GM19035 (cell line): ENCODE measurements around the gene FBXW4.

Source experiments
- ATAC-seq: cut with Tn5 transposase; IDR thresholded peaks from one replicate; pipeline ENCODE4 v1.9.1; 2021; ENCODE audit not compliant: unreplicated experiment

Gene FBXW4

DNA sequence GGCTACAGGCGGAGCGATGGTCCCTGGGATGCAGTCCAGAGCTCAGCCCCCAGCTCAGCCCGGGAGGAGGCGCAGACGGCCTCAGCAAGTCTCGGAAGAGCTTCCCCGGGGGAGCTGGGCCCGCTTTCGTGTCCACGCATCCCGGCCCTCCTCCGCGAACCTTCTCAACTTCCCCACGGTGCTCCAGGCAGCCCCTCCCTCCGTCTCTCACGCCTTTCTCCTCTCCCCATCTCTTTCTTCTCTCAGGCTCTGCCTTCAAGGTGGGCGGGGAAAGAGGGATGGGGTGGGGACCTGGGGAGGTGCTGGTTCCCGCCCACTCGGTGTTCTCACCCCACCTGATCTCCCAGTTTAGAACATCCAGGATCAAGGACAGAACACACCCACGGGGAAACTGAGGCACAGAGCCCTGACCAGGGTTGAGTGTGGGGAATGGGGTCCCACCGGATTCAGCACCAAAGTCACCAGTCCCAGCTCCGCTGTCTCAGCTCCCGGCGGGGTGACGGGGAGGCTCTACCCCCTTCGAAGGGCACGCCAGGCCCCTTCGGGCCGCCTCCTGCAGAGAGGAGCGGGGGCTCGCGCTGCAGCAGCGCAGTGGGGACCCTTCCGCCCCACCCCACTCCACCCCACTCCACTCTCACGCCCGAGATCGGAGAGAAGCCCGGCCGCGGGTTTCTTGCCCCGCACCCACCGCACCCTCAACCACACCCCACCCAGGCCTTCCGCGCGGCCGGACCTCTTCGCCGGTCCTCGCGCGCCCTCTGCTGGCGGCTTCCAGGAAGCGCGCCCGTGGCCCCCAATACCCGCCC is 125.1 kb downstream of the FBXW4 start:
- peak; percentile 63 for ATAC-seq

DNA sequence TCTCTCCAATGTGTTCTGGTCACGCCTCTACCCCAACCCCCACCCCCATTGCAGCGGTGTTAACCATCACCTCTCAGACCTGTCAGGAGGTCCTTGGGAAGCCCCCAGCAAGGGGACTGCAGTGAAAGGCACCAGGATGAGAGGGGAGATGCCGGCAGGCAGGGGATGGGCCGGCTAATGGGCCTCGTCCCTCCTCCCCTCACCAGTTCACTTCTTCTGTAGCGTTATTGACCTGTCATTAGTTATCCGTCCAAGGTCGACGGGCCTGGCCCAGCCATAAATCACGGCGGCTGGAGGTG is 125.7 kb downstream of the FBXW4 start:
- ATAC-seq: no peak

DNA sequence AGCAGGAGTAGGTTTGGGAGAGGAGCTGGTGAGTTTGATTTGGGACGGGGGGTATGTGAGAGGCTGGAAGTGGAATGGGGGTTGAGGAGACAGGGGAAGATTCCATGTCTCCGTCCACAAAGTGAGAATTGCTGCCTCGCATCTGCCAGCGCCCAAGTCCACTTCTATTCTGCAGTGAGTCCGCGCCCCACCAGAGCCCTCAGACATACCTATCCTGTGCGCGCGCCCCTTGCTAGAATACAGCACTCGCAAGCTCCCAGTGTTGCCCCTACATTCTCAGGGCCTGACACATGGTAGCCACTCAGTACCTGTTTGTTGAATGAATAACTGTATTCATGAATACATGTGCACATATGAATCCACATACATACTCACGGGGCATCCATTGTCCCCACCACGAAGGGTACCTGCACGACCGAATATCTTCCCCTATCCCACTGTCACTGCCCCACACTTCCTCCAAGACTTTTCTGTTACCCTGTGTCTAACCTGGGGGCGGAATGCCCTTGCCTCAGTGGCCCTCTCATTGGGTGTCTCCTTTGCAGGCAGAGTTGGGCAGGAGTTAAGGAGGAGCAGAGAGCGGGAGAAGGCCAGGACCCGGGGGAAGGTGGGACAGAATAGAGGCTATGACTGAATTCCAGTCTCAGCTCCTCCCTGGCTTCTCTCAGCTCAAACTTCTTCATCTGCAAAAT is 126.8 kb downstream of the FBXW4 start:
- ATAC-seq: no peak

DNA sequence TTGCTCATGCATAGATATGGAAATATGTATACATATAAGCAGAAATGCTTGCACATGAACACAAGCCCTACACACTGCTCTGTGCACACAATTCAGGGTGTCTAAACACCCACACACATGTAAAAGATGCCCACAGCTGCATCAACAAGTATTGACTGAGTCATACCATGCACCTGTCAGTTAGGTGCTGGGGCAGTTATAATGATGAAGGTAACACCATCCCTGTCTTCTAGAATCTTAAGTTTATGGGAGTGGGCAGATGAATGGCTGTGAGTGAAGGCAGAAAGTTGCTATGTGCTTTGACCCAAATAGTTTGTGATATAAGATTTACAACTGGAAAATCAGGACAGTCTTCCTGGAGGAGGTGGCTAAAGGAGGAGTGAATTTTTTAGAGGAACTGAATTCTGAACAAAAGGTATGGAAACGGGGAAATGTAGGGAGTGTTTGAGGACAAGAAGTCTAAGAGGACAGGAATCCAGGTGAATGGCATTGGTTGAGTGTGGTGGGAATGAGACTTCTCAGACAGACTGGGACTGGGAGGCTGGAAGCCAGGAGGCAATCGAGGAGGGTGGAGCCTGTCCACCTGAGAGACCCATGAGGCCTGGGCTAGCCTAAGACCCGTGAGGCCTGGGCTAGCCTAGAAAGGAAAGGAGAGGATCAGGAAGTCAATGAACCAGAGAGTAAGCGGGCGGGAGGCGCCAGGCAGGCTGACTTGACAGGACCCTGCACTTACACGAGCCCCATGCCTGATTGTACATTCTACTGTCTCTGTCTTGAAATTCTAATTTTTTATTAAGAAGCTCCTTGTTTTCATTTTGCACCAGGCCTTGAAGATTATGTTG is 127.6 kb downstream of the FBXW4 start:
- ATAC-seq: no peak

DNA sequence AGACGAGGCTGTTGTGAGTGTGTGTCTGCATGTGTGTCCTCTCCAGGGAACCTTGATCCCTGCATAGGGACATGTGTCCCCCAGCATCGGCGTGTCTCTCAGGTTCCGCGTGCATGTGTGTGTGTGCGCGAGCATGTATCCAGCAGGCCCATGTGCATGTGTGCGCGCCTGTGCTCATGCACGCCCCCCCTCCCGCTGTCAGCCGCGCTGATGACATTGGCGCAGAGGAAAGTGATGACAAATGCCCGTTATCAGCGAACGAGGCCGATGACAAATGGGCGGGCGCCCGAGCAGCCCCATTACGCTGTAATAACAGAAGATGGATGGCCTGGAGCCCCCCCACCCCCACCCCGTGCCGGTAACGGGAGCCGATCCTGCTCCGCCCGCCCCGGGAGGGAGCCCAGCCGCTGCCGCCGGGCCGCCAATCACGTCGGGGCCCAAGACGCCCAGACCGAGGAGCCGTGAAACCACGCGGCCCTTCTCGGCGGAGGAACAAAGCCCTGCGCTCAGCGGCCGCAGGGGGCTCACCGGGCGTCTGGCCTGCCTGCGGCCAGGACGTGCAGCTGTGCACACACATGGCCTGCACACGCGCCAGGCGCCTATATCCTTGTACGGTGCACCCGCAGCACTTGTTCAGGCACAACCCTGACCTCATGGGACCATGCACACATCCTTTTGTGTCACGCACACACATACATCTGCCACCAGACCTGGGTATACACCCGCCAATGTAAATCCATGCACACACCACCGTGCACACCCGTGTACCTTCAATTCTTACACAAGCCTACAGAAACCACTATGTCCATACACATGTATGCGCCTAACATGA is 128.4 kb downstream of the FBXW4 start:
- no peak for ATAC-seq

DNA sequence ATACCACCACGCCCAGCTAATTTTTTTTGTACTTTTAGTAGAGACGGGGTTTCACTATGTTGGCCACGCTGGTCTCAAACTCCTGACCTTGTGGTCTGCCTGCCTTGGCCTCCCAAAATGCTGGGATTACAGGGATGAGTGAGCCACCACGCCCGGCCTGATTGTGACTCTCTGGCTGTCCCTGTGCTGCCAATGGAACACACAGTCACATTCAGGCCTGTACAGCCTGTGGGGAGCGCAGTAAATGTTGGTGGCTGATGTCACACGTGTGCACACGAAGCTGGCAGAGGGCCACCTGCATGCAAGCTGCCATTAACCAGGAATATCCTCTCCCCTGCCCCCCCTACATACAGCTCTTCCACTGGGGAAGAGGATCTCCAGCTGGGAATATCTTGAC is 129.0 kb downstream of the FBXW4 start:
- no peak for ATAC-seq

DNA sequence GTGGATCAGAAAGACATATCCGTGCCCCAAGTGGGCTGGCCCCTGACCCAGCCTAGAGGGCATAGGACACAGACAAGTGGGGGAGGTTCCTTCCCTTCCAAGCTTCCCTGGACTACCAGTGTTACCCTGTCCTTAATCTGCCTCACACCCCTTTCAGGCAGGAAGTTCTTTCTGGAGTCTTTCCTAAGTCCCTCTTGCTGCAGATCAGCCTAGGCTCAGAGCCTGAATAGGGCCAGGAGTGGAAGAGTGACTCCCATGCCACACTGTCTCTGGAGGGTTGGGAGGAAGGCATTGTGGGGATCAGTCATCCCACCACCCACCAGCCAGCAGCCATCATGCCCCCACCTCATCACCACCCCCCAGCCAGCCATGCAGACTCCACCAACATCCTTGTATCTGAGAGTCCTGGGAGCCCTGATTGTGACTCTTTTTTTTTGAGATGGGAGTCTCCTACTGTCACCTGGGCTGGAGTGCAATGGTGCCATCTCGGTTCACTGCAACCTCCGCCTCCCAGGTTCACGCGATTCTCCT is 129.5 kb downstream of the FBXW4 start:
- no peak for ATAC-seq

DNA sequence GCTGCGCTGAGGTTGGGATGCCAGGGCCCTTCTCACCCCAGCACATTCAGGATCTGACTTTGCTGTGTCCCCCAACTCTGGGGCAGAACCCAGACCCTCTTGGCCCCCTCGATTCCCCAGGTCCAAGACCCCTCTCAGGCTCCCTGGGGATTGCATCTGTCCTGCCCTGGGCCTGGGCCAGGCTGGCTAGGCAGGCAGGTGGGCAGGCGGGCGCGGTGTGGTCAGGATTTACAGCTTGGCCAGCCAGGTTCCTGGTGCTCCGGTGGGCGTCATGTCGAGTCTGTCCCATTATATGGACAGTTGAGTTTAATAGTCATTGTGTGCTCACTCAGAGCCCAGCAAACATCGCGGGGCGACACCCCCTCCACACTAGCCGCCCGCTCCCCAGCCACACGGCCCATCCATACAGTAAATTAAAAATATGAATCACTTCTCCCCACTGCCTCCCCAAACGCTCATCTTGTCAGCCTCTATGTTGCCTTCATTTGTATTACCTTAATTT is 130.4 kb downstream of the FBXW4 start:
- no peak for ATAC-seq

DNA sequence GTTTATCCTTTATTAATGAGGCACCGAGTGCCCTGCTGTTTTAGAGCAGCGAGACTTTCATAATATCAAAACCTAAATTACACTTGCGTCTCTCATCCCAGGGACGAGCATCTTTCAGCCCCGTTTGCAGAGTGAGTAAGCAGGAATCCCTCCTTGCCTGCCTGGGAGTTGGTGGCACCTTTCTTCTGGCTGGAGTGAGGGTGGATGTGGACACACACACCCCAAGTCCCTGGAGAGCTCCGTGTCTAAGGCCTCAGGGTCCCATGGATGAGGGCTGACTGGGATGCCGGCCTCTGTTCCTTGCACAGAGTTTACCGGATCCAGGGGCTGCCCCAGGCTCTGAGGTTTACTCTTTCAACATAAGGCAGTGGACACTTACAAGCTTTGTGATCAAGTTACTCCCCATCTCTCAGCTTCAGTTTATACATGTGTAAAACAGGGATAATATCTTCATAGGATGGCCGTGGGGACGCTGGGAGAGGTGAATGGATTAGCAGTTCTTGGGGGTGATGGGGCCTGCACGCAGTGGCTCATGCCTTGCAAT is 131.4 kb downstream of the FBXW4 start:
- ATAC-seq: no peak

DNA sequence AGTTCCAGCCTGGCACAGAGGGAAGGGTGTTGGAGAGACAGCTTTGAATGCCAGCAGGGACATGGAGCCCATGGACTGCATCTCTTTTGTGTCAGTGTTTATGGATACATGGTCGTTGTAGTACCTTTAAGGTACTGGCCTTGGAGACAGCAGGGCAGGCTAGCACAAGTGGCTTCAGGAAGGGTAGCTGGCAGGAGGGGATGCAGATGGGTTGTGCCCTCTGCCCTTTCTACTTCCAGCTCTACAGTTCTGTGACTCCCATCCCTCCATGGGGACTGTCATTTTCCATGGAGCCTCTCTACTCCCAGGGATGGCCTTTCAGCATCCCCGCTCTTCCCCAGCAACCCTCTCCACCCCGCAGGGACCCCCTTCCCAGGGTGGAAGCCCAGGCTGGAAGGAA is 132.0 kb downstream of the FBXW4 start:
- no peak for ATAC-seq

DNA sequence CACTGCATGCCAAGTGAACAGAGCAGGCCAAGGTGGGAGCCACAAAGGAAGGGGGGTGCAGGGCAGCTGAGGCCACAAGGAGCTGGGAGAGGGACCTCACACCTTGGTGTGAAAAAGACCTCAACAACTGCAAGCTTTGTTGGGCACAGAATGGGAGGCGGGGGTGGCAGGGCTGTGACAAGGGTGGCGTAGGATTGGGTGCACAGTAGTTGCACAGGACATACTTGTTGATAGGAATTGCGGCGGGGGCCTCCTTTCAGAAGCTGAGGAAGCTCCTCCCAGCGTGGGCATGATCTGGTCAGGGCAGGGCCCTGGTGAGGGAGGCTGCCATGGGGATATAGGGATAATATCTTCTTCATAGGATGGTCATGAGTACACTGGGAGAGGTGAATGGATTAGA is 132.7 kb downstream of the FBXW4 start:
- ATAC-seq: no peak

DNA sequence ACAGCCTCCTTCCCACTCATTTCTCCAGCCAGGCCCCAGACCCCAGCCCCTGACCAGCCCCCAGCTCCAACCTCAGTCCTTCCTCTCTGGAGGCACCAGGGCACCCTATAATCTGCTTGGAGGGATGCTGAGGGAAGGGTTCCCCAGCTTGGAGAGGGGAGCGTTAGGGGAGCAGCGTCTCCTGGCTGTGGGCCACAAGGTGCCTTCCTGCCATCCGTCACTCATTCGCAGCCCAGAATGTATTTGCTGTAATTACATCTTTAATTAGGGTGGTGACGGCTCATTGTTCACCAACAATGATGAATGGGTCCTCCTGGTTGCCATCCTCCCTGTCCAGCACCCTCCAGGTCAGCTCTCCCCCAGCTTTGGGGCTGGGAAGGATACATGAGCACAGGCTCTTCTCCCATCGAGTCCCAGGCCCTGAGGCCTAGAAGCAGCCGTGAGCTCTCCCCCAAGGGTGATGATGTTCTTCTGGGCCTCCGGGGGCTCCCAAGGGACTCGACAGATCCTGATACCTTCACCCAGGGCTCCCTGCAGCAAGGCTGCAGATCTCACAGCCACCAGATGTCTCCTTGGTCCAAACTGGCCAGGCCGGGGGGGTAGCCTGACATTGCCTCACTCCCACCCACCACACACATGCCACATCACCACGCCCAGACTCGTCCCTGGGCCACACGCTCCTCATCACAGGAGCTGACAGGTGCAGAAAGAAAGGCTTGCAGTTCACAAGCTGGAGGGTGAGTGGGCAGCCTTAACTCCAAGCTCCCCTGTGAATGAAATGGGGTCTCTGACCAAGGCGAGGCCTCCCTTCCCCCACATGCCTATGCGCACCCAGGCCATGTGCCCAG is 133.7 kb downstream of the FBXW4 start:
- no peak for ATAC-seq
